ENCODE data around the gene ANO1.
"Not testable (repeated sequence)": the region's sequence is repeated elsewhere in the genome, so short reads cannot be mapped to it uniquely, and the experiment has no call there.

Gene ANO1

GRCh38 chr11:70034740-70035365 is 43.3 kb upstream of the ANO1 start:
- Histone ChIP-seq H3K23ac (ENCODE audit: low read length in 2 of 2) (no peak overlapping the region), H4K91ac (ENCODE audit: low read length) (no peak overlapping the region), H3K36me3 (ENCODE audit: control insufficient read depth in 1 of 2, insufficient read depth in 2 of 2, low read depth in 1 of 2, low read length in 2 of 2) (no peaks in the 10 kb centered on the region), H3K18ac (ENCODE audit: low read depth in 1 of 2, low read length in 2 of 2) (no peak overlapping the region), H2AFZ (ENCODE audit: low read depth, low read length) (no peak overlapping the region), H3K27ac (ENCODE audit: low read length, poor library complexity, severe bottlenecking) (no peak overlapping the region), H3K79me1 (replicated peaks; ENCODE audit: low read length, poor library complexity, severe bottlenecking) (no peaks in the 10 kb centered on the region), H4K8ac (ENCODE audit: low read length) (no peak overlapping the region), H3K9ac (ENCODE audit: low read length) (no peak overlapping the region), H2BK12ac (ENCODE audit: low read length in 2 of 2) (no peak overlapping the region), H3K9me3 (ENCODE audit: control insufficient read depth, low read length) (peaks cover 36% of the 10 kb centered on the region), H3K4me2 (ENCODE audit: low read length, poor library complexity, severe bottlenecking) (no peak overlapping the region), H3K14ac (ENCODE audit: low read length in 2 of 2) (no peak overlapping the region), H2BK120ac (ENCODE audit: low read depth, low read length) (no peak overlapping the region), H3K4ac (ENCODE audit: low read depth in 1 of 2, low read length in 2 of 2) (no peak overlapping the region), H2BK15ac (ENCODE audit: low read depth, poor library complexity, severe bottlenecking) (no peak overlapping the region), H3K27me3 (ENCODE audit: control insufficient read depth in 1 of 2, insufficient read depth in 1 of 2, low read length in 2 of 2) (peaks cover 38 to 49% of the 10 kb centered on the region in 2 experiments), H3K4me1 (ENCODE audit: control insufficient read depth, insufficient read depth, low read depth, low read length) (no peaks in the 10 kb centered on the region), H2BK5ac (ENCODE audit: low read depth, low read length, poor library complexity, severe bottlenecking) (no peak overlapping the region), H2AK5ac (ENCODE audit: low read length, severe bottlenecking) (no peak overlapping the region), H3K4me3 (ENCODE audit: insufficient read depth in 1 of 2, low read depth in 1 of 2, low read length in 2 of 2) (no peak overlapping the region)
- 88% methylated on average over 8 of the region's 11 CpGs for WGBS
- DNase-seq, result no peak

GRCh38 chr11:70035665-70036064 is 42.5 kb upstream of the ANO1 start:
- H4K91ac ChIP-seq (ENCODE audit: low read length); H2BK5ac ChIP-seq (ENCODE audit: low read depth, low read length, poor library complexity, severe bottlenecking); H4K8ac ChIP-seq (ENCODE audit: low read length); H3K18ac ChIP-seq (ENCODE audit: low read depth in 1 of 2, low read length in 2 of 2); H2AFZ ChIP-seq (ENCODE audit: low read depth, low read length); H3K79me1 ChIP-seq (replicated peaks; ENCODE audit: low read length, poor library complexity, severe bottlenecking); H2BK15ac ChIP-seq (ENCODE audit: low read depth, poor library complexity, severe bottlenecking); H2BK120ac ChIP-seq (ENCODE audit: low read depth, low read length); H3K4me3 ChIP-seq (ENCODE audit: insufficient read depth in 1 of 2, low read depth in 1 of 2, low read length in 2 of 2); H3K14ac ChIP-seq (ENCODE audit: low read length in 2 of 2); H2AK5ac ChIP-seq (ENCODE audit: low read length, severe bottlenecking); H3K23ac ChIP-seq (ENCODE audit: low read length in 2 of 2); H3K36me3 ChIP-seq (ENCODE audit: control insufficient read depth in 1 of 2, insufficient read depth in 2 of 2, low read depth in 1 of 2, low read length in 2 of 2); H3K9ac ChIP-seq (ENCODE audit: low read length); H3K4ac ChIP-seq (ENCODE audit: low read depth in 1 of 2, low read length in 2 of 2); H3K4me1 ChIP-seq (ENCODE audit: control insufficient read depth, insufficient read depth, low read depth, low read length); H3K4me2 ChIP-seq (ENCODE audit: low read length, poor library complexity, severe bottlenecking); DNase-seq; H3K27ac ChIP-seq (ENCODE audit: low read length, poor library complexity, severe bottlenecking); H2BK12ac ChIP-seq (ENCODE audit: low read length in 2 of 2): not testable (repeated sequence)
- Histone ChIP-seq H3K9me3 (ENCODE audit: control insufficient read depth, low read length) (peaks cover 44% of the 10 kb centered on the region), H3K27me3 (ENCODE audit: control insufficient read depth in 1 of 2, insufficient read depth in 1 of 2, low read length in 2 of 2) (peaks cover 41 to 49% of the 10 kb centered on the region in 2 experiments)
- 87% methylated on average over 2 of the region's 2 CpGs for WGBS

- Histone ChIP-seq H4K91ac (ENCODE audit: low read length) (no peak overlapping the region), H3K23ac (ENCODE audit: low read length in 2 of 2) (no peak overlapping the region), H3K27me3 (ENCODE audit: control insufficient read depth in 1 of 2, insufficient read depth in 1 of 2, low read length in 2 of 2) (peaks cover 31 to 43% of the 10 kb centered on the region in 2 experiments), H3K9ac (ENCODE audit: low read length) (no peak overlapping the region), H3K4me3 (ENCODE audit: insufficient read depth in 1 of 2, low read depth in 1 of 2, low read length in 2 of 2) (no peak overlapping the region), H2BK12ac (ENCODE audit: low read length in 2 of 2) (no peak overlapping the region), H3K27ac (ENCODE audit: low read length, poor library complexity, severe bottlenecking) (no peak overlapping the region), H3K4ac (ENCODE audit: low read depth in 1 of 2, low read length in 2 of 2) (no peak overlapping the region), H2AFZ (ENCODE audit: low read depth, low read length) (no peak overlapping the region), H3K4me1 (ENCODE audit: control insufficient read depth, insufficient read depth, low read depth, low read length) (no peaks in the 10 kb centered on the region), H3K18ac (ENCODE audit: low read depth in 1 of 2, low read length in 2 of 2) (no peak overlapping the region), H3K4me2 (ENCODE audit: low read length, poor library complexity, severe bottlenecking) (no peak overlapping the region), H2AK5ac (ENCODE audit: low read length, severe bottlenecking) (no peak overlapping the region), H3K36me3 (ENCODE audit: control insufficient read depth in 1 of 2, insufficient read depth in 2 of 2, low read depth in 1 of 2, low read length in 2 of 2) (no peaks in the 10 kb centered on the region), H2BK15ac (ENCODE audit: low read depth, poor library complexity, severe bottlenecking) (no peak overlapping the region), H3K79me1 (replicated peaks; ENCODE audit: low read length, poor library complexity, severe bottlenecking) (no peaks in the 10 kb centered on the region), H4K8ac (ENCODE audit: low read length) (no peak overlapping the region), H3K9me3 (ENCODE audit: control insufficient read depth, low read length) (peaks cover 54% of the 10 kb centered on the region), H3K14ac (ENCODE audit: low read length in 2 of 2) (no peak overlapping the region), H2BK120ac (ENCODE audit: low read depth, low read length) (no peak overlapping the region), H2BK5ac (ENCODE audit: low read depth, low read length, poor library complexity, severe bottlenecking) (no peak overlapping the region)
- no peak for DNase-seq
- 87% methylated on average over 12 of the region's 12 CpGs for WGBS
Observed at GRCh38 chr11:70036971-70037882, 40.9 kb upstream of the ANO1 start.

GRCh38 chr11:70038034-70038834 is 39.9 kb upstream of the ANO1 start:
- no peak for DNase-seq
- no peak overlapping the region for H3K14ac ChIP-seq (ENCODE audit: low read length in 2 of 2)
- H2BK5ac ChIP-seq (ENCODE audit: low read depth, low read length, poor library complexity, severe bottlenecking), result no peak overlapping the region
- 86% methylated on average over 9 of the region's 9 CpGs for WGBS
- H2AFZ ChIP-seq (ENCODE audit: low read depth, low read length), result no peak overlapping the region
- H2BK12ac ChIP-seq (ENCODE audit: low read length in 2 of 2), result no peak overlapping the region
- no peaks in the 10 kb centered on the region for H3K4me1 ChIP-seq (ENCODE audit: control insufficient read depth, insufficient read depth, low read depth, low read length)
- H2AK5ac ChIP-seq (ENCODE audit: low read length, severe bottlenecking), result no peak overlapping the region
- H4K91ac ChIP-seq (ENCODE audit: low read length), result no peak overlapping the region
- H3K36me3 ChIP-seq (ENCODE audit: control insufficient read depth in 1 of 2, insufficient read depth in 2 of 2, low read depth in 1 of 2, low read length in 2 of 2), result no peaks in the 10 kb centered on the region
- H3K4me3 ChIP-seq (ENCODE audit: insufficient read depth in 1 of 2, low read depth in 1 of 2, low read length in 2 of 2), result no peak overlapping the region
- peaks cover 23 to 37% of the 10 kb centered on the region in 2 experiments for H3K27me3 ChIP-seq (ENCODE audit: control insufficient read depth in 1 of 2, insufficient read depth in 1 of 2, low read length in 2 of 2)
- peaks cover 64% of the 10 kb centered on the region for H3K9me3 ChIP-seq (ENCODE audit: control insufficient read depth, low read length)
- no peak overlapping the region for H2BK15ac ChIP-seq (ENCODE audit: low read depth, poor library complexity, severe bottlenecking)
- H3K27ac ChIP-seq (ENCODE audit: low read length, poor library complexity, severe bottlenecking), result no peak overlapping the region
- H3K4me2 ChIP-seq (ENCODE audit: low read length, poor library complexity, severe bottlenecking), result no peak overlapping the region
- H3K4ac ChIP-seq (ENCODE audit: low read depth in 1 of 2, low read length in 2 of 2), result no peak overlapping the region
- H4K8ac ChIP-seq (ENCODE audit: low read length), result no peak overlapping the region
- H3K9ac ChIP-seq (ENCODE audit: low read length), result no peak overlapping the region
- H3K23ac ChIP-seq (ENCODE audit: low read length in 2 of 2), result no peak overlapping the region
- H2BK120ac ChIP-seq (ENCODE audit: low read depth, low read length), result no peak overlapping the region
- no peak overlapping the region for H3K18ac ChIP-seq (ENCODE audit: low read depth in 1 of 2, low read length in 2 of 2)
- no peaks in the 10 kb centered on the region for H3K79me1 ChIP-seq (replicated peaks; ENCODE audit: low read length, poor library complexity, severe bottlenecking)

Data from mesenchymal stem cell (in vitro differentiated cells and primary cell).